Activated CD8-positive, alpha-beta memory T cell treated with anti-CD3 and anti-CD28 coated beads, Interleukin-2, amount 50 U/mL, for 1 hour (primary cell): Measurements from ENCODE around the gene OR2T2.
"Not testable (repeated sequence)": the region's sequence is repeated elsewhere in the genome, so short reads cannot be mapped to it uniquely, and the experiment has no call there.

Source experiments
- DNase-seq: peaks from one replicate; pipeline ENCODE4 v3.0.0-alpha.2; 2020; ENCODE audit errors: extremely low read depth

The OR2T2 gene

DNA sequence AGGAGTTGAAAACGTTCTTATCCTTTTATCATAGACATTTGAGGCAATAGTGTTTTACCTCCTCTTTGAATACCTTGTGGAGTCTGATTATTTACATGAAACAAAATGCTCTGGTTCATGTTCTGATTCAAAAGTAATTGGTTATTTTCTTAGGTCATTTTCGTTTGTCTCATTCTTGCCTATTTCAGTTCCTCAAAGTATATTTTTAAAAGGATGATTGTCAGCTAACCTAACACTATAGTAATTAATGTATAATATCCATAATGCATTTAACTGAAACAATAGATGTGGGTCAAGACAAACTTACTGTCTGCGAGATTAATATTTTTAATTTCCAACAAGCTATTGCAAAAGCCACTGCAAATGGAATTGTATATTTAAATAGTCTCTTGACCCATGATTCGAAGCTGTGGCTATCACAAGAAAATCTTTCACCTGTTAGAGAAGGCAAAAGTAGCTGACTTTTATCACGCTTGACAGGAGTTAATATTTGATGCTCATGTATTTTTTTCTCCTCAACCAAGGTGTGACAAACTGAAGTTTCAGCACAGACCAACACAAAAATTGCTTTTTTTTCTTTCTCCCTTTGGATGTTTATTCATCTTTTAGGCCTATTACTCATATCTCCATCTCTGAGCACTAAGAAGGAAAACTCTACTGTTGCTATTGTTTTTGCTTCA is 5.2 kb downstream of the OR2T2 start:
- not testable (repeated sequence) for DNase-seq

DNA sequence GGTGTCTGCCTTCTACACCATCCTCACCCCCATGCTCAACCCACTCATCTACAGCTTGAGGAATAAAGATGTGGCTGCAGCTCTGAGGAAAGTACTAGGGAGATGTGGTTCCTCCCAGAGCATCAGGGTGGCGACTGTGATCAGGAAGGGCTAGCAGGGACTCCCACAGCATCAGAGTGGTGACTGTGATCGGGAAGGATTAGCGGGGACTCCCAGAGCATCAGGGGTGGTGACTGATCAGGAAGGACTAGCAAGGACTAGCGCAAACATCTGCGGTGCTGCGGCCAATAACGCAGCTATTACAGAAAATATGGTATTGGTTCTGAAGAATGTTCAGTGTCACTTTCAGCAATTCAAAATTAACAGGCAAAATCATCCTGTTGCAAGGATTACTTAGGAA is 8.2 kb downstream of the OR2T2 start:
- not testable (repeated sequence) for DNase-seq

GRCh38 chr1:248455045-248455444 is 9.6 kb downstream of the OR2T2 start:
- DNase-seq = not testable (repeated sequence)

DNA sequence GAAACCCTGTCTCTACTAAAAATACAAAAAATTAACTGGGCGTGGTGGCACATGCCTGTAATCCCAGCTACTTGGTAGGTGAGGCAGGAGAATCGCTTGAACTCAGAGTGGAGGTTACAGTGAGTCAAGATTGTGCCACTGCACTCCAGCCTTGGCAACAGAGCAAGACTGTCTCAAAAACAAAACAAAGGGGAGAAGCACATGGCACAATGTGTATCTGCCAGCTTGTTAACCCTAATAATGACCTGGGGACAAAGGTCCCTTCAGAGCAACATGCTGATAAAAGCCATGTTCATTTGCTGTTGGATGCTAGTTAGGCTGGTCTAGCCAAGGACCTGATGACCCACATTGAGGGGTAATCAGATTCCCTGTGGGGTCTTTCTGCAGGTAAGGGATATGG is 11.2 kb downstream of the OR2T2 start:
- DNase-seq = not testable (repeated sequence)

- not testable (repeated sequence) for DNase-seq
These were observed 13.7 kb downstream of the OR2T2 start for GRCh38 chr1:248459117-248459516.

- no peak for DNase-seq
These were observed 25.7 kb downstream of the OR2T2 start for GRCh38 chr1:248471154-248471553.

DNA sequence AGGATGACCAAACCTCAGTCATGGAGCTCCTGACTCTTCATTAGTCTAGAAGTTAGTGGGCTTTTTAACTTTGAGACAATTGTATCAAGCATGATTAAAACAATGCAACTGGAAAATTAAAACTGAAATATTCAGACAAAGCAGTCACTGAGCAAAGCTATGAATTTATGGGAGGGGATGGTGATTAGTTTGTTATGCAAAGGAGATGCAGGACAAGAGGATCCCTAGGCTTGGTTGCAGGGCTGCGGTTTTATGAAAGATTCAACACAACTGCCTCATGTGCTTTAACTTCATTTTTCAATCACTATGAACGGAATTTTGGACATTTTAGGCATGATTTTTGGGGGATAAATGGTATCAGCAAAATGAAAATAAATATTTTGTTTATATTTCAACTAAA is 26.7 kb downstream of the OR2T2 start:
- not testable (repeated sequence) for DNase-seq

DNA sequence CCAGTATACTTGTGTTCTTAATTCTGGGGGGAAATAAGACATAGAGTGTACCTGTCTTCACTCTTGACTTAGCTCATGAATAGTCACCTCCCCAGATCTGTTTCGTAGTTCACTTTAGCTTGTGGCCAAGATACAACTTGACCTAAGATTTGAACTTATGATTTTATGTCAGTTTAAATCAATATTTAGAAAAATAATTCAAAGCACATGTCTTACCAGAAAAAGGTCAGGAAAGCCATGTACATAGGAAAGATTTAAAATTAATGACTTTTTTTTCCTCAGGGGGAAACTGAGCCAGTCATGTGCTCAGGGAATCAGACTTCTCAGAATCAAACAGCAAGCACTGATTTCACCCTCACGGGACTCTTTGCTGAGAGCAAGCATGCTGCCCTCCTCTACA is 27.6 kb downstream of the OR2T2 start, which contains the start of gene OR2T3:
OR2T3 (plus strand) TSS at position 301 of the 400 bp plus-strand sequence; CDS start at position 301, 0 bp downstream.
- not testable (repeated sequence) for DNase-seq

GRCh38 chr1:248475660-248476059 is 30.2 kb downstream of the OR2T2 start:
- DNase-seq = not testable (repeated sequence)

GRCh38 chr1:248481686-248482579 is 36.5 kb downstream of the OR2T2 start:
- not testable (repeated sequence) for DNase-seq

DNA sequence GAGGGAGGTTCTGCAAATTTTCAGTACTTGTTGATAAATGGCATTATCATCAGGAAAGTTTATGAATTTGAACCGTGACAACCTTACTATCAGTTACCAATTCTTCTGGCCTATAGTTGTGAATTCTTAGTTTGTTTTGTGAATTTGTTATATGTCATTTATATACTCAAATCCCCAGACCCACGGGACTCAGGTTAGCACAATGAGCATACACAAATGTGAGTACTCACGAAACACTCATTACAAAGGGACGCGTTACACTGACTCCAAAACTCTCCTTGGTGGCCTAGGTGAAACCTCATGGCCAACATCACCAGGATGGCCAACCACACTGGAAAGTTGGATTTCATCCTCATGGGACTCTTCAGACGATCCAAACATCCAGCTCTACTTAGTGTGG is 42.9 kb downstream of the OR2T2 start, which contains the start of gene OR2T5:
OR2T5 (plus strand) TSS at position 301 of the 400 bp plus-strand sequence; CDS start at position 301, 0 bp downstream.
- DNase-seq = not testable (repeated sequence)

DNA sequence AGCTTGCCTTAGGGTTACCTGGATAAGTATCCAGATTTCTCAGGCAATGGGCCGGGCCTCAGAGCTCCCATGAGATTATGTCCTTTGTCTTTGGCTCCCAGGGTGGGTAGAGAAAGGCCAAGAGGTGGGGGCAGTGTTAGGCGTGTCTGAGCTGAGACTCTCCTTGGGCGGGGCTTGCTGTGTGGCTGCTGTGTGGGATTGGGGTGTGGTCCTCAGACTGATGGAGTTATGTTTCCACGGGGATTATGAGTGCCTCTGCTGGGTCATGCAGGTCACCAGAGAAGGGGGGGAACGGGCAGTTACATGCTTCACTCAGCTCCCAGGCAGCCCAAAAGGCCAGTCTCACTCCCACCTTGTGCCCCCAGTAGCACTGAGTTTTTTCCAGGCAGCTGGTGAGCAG is 51.2 kb downstream of the OR2T2 start:
- not testable (repeated sequence) for DNase-seq

GRCh38 chr1:248500305-248501035 is 55.0 kb downstream of the OR2T2 start:
- not testable (repeated sequence) for DNase-seq
